Transverse colon (tissue), 4 donors: Measurements from ENCODE around the gene IL13RA2.

ENCODE experiments used
- CTCF ChIP-seq, 5 experiments: fragments of 200-600 bp in 3 of 5; fragments of 450-650 bp in 2 of 5; sonication (generic) in 3 of 5; IDR thresholded peaks; 1 replicate in 2 of 5; 2 replicates in 3 of 5; pipeline ENCODE4 v1.5.1; 2016 to 2017; ENCODE audit warnings: antibody characterized with exemption in 5 of 5, inconsistent platforms in 3 of 5, mild to moderate bottlenecking in 2 of 5, moderate library complexity in 1 of 5
- POLR2A ChIP-seq: fragments of 450-650 bp; IDR thresholded peaks from one replicate; pipeline ENCODE4 v1.6.1; 2016; ENCODE audit warnings: antibody characterized with exemption, mild to moderate bottlenecking, moderate library complexity
- POLR2AphosphoS5 ChIP-seq, 3 donors: sonication (generic); formaldehyde crosslinking; IDR thresholded peaks; one replicate each; pipeline ENCODE4 v1.6.1; 2016; ENCODE audit warnings: antibody characterized with exemption in 3 of 3

- TF ChIP-seq CTCF (IDR thresholded peaks at IDR 0.05): peak in 3 of 5 experiments; percentile 12 to 33 (median 16)
- TF ChIP-seq POLR2AphosphoS5 (IDR thresholded peaks at IDR 0.05): no peak
- TF ChIP-seq POLR2A: no peak
Measured at GRCh38 chrX:114959729-114960128, 57.7 kb downstream of the IL13RA2 start.
